Measurements from ENCODE around the gene CD79A. TPM values are rescaled to one million over a fixed set of nuclear protein-coding genes. Genes with fewer than 3 reads are reported as not detected.

The CD79A gene
- total RNA-seq, 4 donors from 2014 or later: 1.7 to 3.1 TPM; not detected in 2

DNA sequence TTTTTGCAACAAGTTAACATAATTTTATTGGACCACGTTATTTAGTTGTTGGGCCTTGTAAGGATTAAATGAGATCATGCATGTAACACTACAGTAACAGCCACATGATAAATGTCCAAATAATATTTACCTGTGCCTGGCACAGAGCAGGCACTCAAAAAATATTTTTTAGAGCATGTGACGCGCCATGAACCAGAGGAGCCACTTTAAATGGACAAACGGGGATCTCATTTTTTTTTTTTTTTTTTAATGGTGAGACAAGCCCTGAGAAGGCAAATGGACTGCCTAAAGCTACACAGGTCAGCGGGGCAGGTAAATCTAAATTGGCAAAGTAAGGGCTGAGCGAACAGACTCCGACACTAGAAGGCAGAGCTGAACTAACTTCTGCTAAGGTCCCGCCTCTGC, 17.9 kb upstream of the CD79A start:
- H3K9me3 ChIP-seq: no peaks in the 10 kb centered on the region
- peaks cover 0 to 4% (median 0%) of the 10 kb centered on the region in 4 donors for H3K27me3 ChIP-seq
- peak overlapping the region; percentile 87 to 98 (median 97) for H3K27ac ChIP-seq
- peak overlapping the region in 3 of 4 donors; percentile 94 to 97 (median 95) for H3K4me3 ChIP-seq
- TF ChIP-seq, protein P1, sequence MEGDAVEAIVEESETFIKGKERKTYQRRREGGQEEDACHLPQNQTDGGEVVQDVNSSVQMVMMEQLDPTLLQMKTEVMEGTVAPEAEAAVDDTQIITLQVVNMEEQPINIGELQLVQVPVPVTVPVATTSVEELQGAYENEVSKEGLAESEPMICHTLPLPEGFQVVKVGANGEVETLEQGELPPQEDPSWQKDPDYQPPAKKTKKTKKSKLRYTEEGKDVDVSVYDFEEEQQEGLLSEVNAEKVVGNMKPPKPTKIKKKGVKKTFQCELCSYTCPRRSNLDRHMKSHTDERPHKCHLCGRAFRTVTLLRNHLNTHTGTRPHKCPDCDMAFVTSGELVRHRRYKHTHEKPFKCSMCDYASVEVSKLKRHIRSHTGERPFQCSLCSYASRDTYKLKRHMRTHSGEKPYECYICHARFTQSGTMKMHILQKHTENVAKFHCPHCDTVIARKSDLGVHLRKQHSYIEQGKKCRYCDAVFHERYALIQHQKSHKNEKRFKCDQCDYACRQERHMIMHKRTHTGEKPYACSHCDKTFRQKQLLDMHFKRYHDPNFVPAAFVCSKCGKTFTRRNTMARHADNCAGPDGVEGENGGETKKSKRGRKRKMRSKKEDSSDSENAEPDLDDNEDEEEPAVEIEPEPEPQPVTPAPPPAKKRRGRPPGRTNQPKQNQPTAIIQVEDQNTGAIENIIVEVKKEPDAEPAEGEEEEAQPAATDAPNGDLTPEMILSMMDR (IDR thresholded peaks at IDR 0.05): no peak
- no peak for TF ChIP-seq POLR2A (IDR thresholded peaks at IDR 0.05)
- H3K36me3 ChIP-seq: peaks cover 10 to 34% (median 19%) of the 10 kb centered on the region in 3 donors
- 0 to 2% methylated on average over 8 of the region's 8 CpGs for WGBS, 2 donors
- intact Hi-C loops (cut with DNase I): no loop called here
- peaks cover 17 to 43% (median 37%) of the 10 kb centered on the region in 3 donors for H3K4me1 ChIP-seq
- no peak for DNase-seq

- Histone ChIP-seq H3K4me3 (peak within 1 kb of the TSS; percentile 76 to 97 (median 94)), H3K4me1 (peaks cover 17 to 49% (median 38%) of the 10 kb centered on the region in 3 donors), H3K27ac (peak within 1 kb of the TSS; percentile 87 to 98 (median 97)), H3K36me3 (peaks cover 16 to 40% (median 25%) of the 10 kb centered on the region in 3 donors), H3K9me3 (no peaks in the 10 kb centered on the region), H3K27me3 (peaks cover 0 to 3% (median 0%) of the 10 kb centered on the region in 4 donors)
- peak in 3 of 4 donors; percentile 42 to 85 (median 84) for TF ChIP-seq POLR2A (IDR thresholded peaks at IDR 0.05)
- TF ChIP-seq, protein P1 (IDR thresholded peaks at IDR 0.05): peak; percentile 55 to 90 (median 78)
- intact Hi-C loops (cut with DNase I): no loop called here
- peak; percentile 86 for DNase-seq
- WGBS, 2 donors: 0 to 1% methylated on average over 34 to 38 of the region's 76 CpGs
Measured at GRCh38 chr19:41859618-41860418, 17.3 kb upstream of the CD79A start, which contains the start of gene RPS19. RPS19 (plus strand) TSS chr19:41860255; CDS start chr19:41860775, 520 bp downstream.

DNA sequence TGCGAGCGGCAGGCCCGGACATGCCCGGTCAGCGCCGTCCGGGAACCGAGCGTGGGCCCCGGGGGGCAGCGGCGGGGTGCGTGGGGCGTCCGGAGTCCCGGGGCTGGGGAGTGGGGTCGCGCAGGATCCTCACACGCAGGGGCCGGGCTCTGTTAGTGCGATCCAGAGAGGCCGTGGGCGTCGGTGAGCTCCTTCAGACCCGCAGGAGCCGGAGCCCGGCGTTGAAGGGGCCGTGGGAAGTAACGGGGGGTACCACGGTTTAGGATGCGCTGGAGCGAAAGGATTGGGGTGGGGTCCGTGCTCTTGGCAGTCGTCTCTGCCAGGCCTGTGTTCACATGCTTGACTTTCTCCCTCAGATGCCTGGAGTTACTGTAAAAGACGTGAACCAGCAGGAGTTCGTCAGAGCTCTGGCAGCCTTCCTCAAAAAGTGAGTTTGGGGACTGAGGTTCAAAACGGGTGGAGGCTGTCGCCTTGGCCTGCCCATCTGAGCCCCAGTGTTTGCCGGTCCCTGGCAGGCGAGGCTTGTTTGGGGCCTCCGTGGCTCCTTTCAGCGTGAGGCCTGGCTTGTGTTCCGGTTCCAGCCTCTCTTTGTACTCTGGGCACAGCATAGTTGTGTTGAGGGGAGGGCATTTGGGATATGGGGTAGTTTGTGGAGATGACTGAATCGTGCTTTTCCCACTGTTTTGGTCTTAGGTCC, 16.5 kb upstream of the CD79A start:
- Histone ChIP-seq H3K4me3 (peak overlapping the region; percentile 76 to 97 (median 94)), H3K9me3 (no peaks in the 10 kb centered on the region), H3K27me3 (peaks cover 0 to under 1% (median 0%) of the 10 kb centered on the region in 4 donors), H3K4me1 (peaks cover 17 to 57% (median 45%) of the 10 kb centered on the region in 3 donors), H3K36me3 (peaks cover 17 to 48% (median 33%) of the 10 kb centered on the region in 3 donors), H3K27ac (peak overlapping the region; percentile 87 to 98 (median 97))
- TF ChIP-seq POLR2A (IDR thresholded peaks at IDR 0.05): peak in 1 of 4 donors; percentile 9
- TF ChIP-seq, protein P1 (IDR thresholded peaks at IDR 0.05): no peak
- DNase-seq: no peak
- intact Hi-C loops (cut with DNase I): no loop called here
- 0% methylated on average over 7 to 14 of the region's 45 CpGs for WGBS, 2 donors

- intact Hi-C loops (cut with DNase I): no loop called here
- no peak for TF ChIP-seq POLR2A (IDR thresholded peaks at IDR 0.05)
- TF ChIP-seq, protein P1 (IDR thresholded peaks at IDR 0.05): no peak
- no peaks in the 10 kb centered on the region for H3K27me3 ChIP-seq
- peak overlapping the region; percentile 76 to 97 (median 94) for H3K4me3 ChIP-seq
- 18 to 24% methylated on average over 4 to 9 of the region's 9 CpGs for WGBS, 2 donors
- H3K27ac ChIP-seq: peak overlapping the region in 3 of 4 donors; percentile 87 to 98 (median 97)
- peaks cover 17 to 55% (median 33%) of the 10 kb centered on the region in 3 donors for H3K36me3 ChIP-seq
- H3K4me1 ChIP-seq: peaks cover 17 to 64% (median 46%) of the 10 kb centered on the region in 3 donors
- no peak for DNase-seq
- no peaks in the 10 kb centered on the region for H3K9me3 ChIP-seq
Measured at GRCh38 chr19:41861116-41861768, 15.8 kb upstream of the CD79A start.

Measured in esophagus squamous epithelium (tissue), 5 donors.